ENCODE data around the gene MRPL48.

Gene MRPL48

DNA sequence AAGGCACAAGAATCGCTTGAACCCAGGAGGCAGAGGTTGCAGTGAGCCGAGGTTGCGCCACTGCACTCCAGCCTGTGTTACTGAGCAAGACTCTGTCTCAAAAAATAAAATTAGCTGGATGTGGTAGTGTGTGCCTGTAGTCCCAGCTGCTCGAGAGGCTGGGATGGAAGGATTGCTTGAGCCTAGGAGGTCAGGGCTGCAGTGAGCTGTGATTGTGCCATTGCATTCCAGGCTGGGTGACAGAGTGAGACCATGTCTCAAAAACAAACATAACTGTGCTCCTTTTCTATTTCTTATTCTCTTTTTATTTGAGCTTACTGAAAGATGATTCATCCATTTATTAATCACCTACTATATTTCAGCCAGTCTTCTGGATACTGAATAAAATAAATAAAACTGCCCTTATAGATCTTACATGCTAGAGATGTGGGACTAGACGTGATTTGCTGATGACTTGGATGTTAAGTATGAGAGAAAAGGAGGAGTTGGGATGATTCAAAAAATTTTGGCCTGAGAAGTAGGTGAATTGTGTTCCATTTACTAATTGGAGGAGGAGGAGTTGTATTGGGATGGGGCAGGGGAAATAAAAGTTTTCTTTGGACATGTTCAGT is 107.2 kb downstream of the MRPL48 start:
- DNase-seq (ENCODE audit: low read depth) = peak; percentile 12
- TF ChIP-seq, protein P1, sequence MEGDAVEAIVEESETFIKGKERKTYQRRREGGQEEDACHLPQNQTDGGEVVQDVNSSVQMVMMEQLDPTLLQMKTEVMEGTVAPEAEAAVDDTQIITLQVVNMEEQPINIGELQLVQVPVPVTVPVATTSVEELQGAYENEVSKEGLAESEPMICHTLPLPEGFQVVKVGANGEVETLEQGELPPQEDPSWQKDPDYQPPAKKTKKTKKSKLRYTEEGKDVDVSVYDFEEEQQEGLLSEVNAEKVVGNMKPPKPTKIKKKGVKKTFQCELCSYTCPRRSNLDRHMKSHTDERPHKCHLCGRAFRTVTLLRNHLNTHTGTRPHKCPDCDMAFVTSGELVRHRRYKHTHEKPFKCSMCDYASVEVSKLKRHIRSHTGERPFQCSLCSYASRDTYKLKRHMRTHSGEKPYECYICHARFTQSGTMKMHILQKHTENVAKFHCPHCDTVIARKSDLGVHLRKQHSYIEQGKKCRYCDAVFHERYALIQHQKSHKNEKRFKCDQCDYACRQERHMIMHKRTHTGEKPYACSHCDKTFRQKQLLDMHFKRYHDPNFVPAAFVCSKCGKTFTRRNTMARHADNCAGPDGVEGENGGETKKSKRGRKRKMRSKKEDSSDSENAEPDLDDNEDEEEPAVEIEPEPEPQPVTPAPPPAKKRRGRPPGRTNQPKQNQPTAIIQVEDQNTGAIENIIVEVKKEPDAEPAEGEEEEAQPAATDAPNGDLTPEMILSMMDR (IDR thresholded peaks at IDR 0.05; ENCODE audit: insufficient read depth, low read depth, low read length, missing control alignments) = no peak
- H3K4me3 ChIP-seq (ENCODE audit: low read length) = no peak overlapping the region

DNA sequence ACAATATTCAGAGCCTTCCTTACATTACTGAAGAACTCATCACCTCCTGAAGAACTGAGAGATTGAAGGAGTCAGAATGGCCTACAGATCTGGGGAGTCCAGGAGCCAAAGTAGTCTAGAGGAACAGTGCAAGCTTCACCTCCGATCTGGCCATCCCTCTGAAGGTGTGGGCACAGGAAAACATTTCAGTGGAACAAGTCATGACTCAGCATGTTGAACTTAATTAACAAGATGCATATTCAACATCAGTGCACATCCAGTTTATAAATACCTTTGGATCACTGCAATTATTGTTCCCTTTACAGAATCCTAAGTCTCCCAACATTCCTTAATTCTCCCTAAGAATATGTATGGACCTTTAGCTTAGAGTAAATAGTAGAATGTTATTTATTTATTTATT is 114.6 kb downstream of the MRPL48 start:
- DNase-seq (ENCODE audit: low read depth) = no peak
- TF ChIP-seq, protein P1 (IDR thresholded peaks at IDR 0.05; ENCODE audit: insufficient read depth, low read depth, low read length, missing control alignments) = no peak
- H3K4me3 ChIP-seq (ENCODE audit: low read length) = no peak overlapping the region

- DNase-seq (ENCODE audit: low read depth) = peak; percentile 74
- no peak overlapping the region for H3K4me3 ChIP-seq (ENCODE audit: low read length)
- TF ChIP-seq, protein P1 (IDR thresholded peaks at IDR 0.05; ENCODE audit: insufficient read depth, low read depth, low read length, missing control alignments) = peak; percentile 8
Measured at GRCh38 chr11:73907191-73907590, 119.5 kb downstream of the MRPL48 start.

GRCh38 chr11:73912026-73912425 is 124.4 kb downstream of the MRPL48 start:
- TF ChIP-seq, protein P1 (IDR thresholded peaks at IDR 0.05; ENCODE audit: insufficient read depth, low read depth, low read length, missing control alignments) = no peak
- no peak overlapping the region for H3K4me3 ChIP-seq (ENCODE audit: low read length)
- no peak for DNase-seq (ENCODE audit: low read depth)

DNA sequence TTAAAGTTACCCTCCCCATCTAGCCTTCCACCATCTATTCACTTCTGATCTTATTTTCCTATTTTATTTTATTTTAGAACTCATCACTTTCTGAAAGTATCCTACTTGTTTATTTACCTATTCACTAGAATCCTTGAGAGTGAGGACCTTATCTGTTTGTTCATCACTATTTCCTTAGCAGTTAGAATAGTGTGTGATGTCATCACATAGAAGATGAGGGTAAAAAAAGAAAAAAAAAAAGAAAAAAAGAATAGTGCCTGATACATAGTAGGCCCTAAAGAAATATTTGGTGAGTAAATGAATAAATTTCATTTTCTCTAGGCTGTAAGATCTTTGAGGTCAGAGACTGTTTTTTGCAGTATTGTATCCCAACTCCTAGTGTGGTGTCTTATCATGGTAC is 125.8 kb downstream of the MRPL48 start:
- DNase-seq (ENCODE audit: low read depth) = no peak
- H3K4me3 ChIP-seq (ENCODE audit: low read length) = no peak overlapping the region
- TF ChIP-seq, protein P1 (IDR thresholded peaks at IDR 0.05; ENCODE audit: insufficient read depth, low read depth, low read length, missing control alignments) = no peak

DNA sequence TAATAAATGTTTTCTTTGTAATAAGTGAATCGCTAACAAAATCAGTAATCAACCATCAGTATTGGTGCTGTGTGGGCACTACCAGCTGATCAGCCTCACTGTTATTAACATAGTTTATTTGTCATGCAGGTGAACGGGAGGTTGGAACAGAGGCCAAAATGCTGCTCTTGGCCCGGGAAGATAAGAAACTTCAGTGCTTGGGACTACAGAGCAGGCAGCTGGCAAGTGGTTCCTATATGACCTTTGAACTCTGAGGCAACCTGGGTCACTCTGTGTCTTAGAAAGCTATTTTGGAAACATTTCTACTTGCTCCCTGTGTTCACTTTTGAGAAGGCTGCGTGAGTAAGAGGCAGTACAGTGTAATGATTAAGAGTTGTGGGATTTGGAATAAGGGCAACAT is 126.6 kb downstream of the MRPL48 start:
- H3K4me3 ChIP-seq (ENCODE audit: low read length) = no peak overlapping the region
- TF ChIP-seq, protein P1 (IDR thresholded peaks at IDR 0.05; ENCODE audit: insufficient read depth, low read depth, low read length, missing control alignments) = no peak
- no peak for DNase-seq (ENCODE audit: low read depth)
